H9 (cell line): ENCODE measurements around the gene RASSF8. TPM values are rescaled to one million over a fixed set of nuclear protein-coding genes. Genes with fewer than 3 reads are reported as not detected.

Experiments
- DNase-seq: peaks from one replicate; pipeline ENCODE4 v3.0.0-alpha.2; 2017
- H2AFZ ChIP-seq: one replicate; pipeline ENCODE4 v1.6.1; 2013; ENCODE audit warnings: mild to moderate bottlenecking, low read length, control low read depth, moderate library complexity
- H2AK5ac ChIP-seq: 2 replicates; pipeline ENCODE4 v1.6.1; 2013; ENCODE audit warnings: low read length, control low read depth, mixed read lengths; ENCODE audit not compliant: insufficient read length
- H2BK120ac ChIP-seq: one replicate; pipeline ENCODE4 v1.6.1; 2013; ENCODE audit warnings: low read depth, mild to moderate bottlenecking, low read length, control low read depth, inconsistent platforms; ENCODE audit not compliant: poor library complexity, severe bottlenecking
- H2BK12ac ChIP-seq: 2 replicates; pipeline ENCODE4 v1.6.1; 2013; ENCODE audit warnings: low read length, control low read depth, mixed read lengths, low read depth; ENCODE audit not compliant: insufficient read length
- H2BK15ac ChIP-seq: 2 replicates; pipeline ENCODE4 v1.6.1; 2013; ENCODE audit warnings: low read depth, low read length, control low read depth
- H2BK20ac ChIP-seq: one replicate; pipeline ENCODE4 v1.6.1; 2013; ENCODE audit warnings: low read depth, mild to moderate bottlenecking, low read length, control low read depth, inconsistent platforms; ENCODE audit not compliant: poor library complexity, severe bottlenecking
- H2BK5ac ChIP-seq: 2 replicates; pipeline ENCODE4 v1.6.1; 2013; ENCODE audit warnings: low read length, control low read depth, mixed read lengths; ENCODE audit not compliant: insufficient read length
- H3K14ac ChIP-seq: 2 replicates; pipeline ENCODE4 v1.6.1; 2013; ENCODE audit warnings: low read length, control low read depth; ENCODE audit not compliant: insufficient read depth
- H3K18ac ChIP-seq: 2 replicates; pipeline ENCODE4 v1.6.1; 2013; ENCODE audit warnings: low read depth, mild to moderate bottlenecking, mixed read lengths, low read length, control low read depth; ENCODE audit not compliant: insufficient read length
- H3K23ac ChIP-seq: 2 replicates; pipeline ENCODE4 v1.6.1; 2013; ENCODE audit warnings: low read length, control low read depth, mixed read lengths, low read depth; ENCODE audit not compliant: insufficient read length
- H3K23me2 ChIP-seq: 2 replicates; pipeline ENCODE4 v1.6.1; 2013; ENCODE audit warnings: low read depth, mild to moderate bottlenecking, mixed read lengths, low read length, control low read depth; ENCODE audit not compliant: insufficient read length, poor library complexity, severe bottlenecking
- H3K27ac ChIP-seq: 2 replicates; pipeline ENCODE4 v1.5.1; 2013; ENCODE audit warnings: low read length, control low read depth, mixed read lengths, low read depth; ENCODE audit not compliant: insufficient read length
- H3K27me3 ChIP-seq: 2 replicates; pipeline ENCODE4 v1.6.1; 2013; ENCODE audit warnings: low read length, control low read depth, inconsistent platforms; ENCODE audit not compliant: insufficient read depth
- H3K4ac ChIP-seq: 2 replicates; pipeline ENCODE4 v1.6.1; 2013; ENCODE audit warnings: low read depth, mild to moderate bottlenecking, control low read depth, inconsistent platforms, low read length, moderate library complexity
- H3K4me1 ChIP-seq: 2 replicates; pipeline ENCODE4 v1.6.1; 2013; ENCODE audit warnings: low read length, control low read depth, inconsistent platforms; ENCODE audit not compliant: insufficient read depth
- H3K4me2 ChIP-seq: 2 replicates; pipeline ENCODE4 v1.6.1; 2013; ENCODE audit warnings: low read length, control low read depth, mixed read lengths; ENCODE audit not compliant: insufficient read length, insufficient read depth
- H3K56ac ChIP-seq: 2 replicates; pipeline ENCODE4 v1.6.1; 2013; ENCODE audit warnings: low read depth, mild to moderate bottlenecking, mixed read lengths, low read length, control low read depth; ENCODE audit not compliant: insufficient read length
- H3K79me1 ChIP-seq: 2 replicates; pipeline ENCODE4 v1.6.1; 2013; ENCODE audit warnings: low read depth, mild to moderate bottlenecking, moderate library complexity, low read length, control low read depth, inconsistent platforms; ENCODE audit not compliant: insufficient read depth, poor library complexity, severe bottlenecking
- H3K79me2 ChIP-seq: 2 replicates; pipeline ENCODE4 v1.6.1; 2013; ENCODE audit warnings: low read length, control low read depth, inconsistent platforms; ENCODE audit not compliant: insufficient read depth
- H3K9ac ChIP-seq: 2 replicates; pipeline ENCODE4 v1.6.1; 2013; ENCODE audit warnings: low read length, control low read depth, mixed read lengths; ENCODE audit not compliant: insufficient read length; ENCODE audit errors: extremely low read depth
- H3K9me3 ChIP-seq: one replicate; pipeline ENCODE4 v1.6.1; 2013; ENCODE audit warnings: low read depth, low read length, inconsistent platforms; ENCODE audit not compliant: control insufficient read depth
- H3T11ph ChIP-seq: one replicate; pipeline ENCODE4 v1.6.1; 2013; ENCODE audit warnings: mild to moderate bottlenecking, low read length, control low read depth, inconsistent platforms
- H4K20me1 ChIP-seq: one replicate; pipeline ENCODE4 v1.6.1; 2013; ENCODE audit not compliant: control insufficient read depth, insufficient read length, insufficient read depth
- H4K5ac ChIP-seq: 2 replicates; pipeline ENCODE4 v1.6.1; 2013; ENCODE audit warnings: low read depth, mild to moderate bottlenecking, mixed read lengths, low read length, control low read depth; ENCODE audit not compliant: insufficient read length
- H4K8ac ChIP-seq: replicated peaks from 2 replicates; pipeline ENCODE4 v1.6.1; 2013; ENCODE audit warnings: low read length, control low read depth, mixed read lengths, low read depth; ENCODE audit not compliant: insufficient read length
- H4K91ac ChIP-seq: 2 replicates; pipeline ENCODE4 v1.6.1; 2013; ENCODE audit warnings: low read depth, mild to moderate bottlenecking, moderate library complexity, mixed read lengths, low read length, control low read depth; ENCODE audit not compliant: insufficient read length
- H3K27ac Mint-ChIP-seq, 3 experiments: 2 replicates in 2 of 3; 3 replicates in 1 of 3; pipeline ENCODE4 v1.8.0; 2020 to 2021; ENCODE audit warnings: mixed read lengths in 3 of 3, mild to moderate bottlenecking in 1 of 3, moderate library complexity in 1 of 3
- H3K27me3 Mint-ChIP-seq: 2 replicates; pipeline ENCODE4 v1.8.0; 2021; ENCODE audit warnings: low read depth, mild to moderate bottlenecking, moderate library complexity, mixed read lengths
- H3K36me3 Mint-ChIP-seq, 3 experiments: 2 replicates in 2 of 3; 3 replicates in 1 of 3; pipeline ENCODE4 v1.8.0; 2020 to 2021; ENCODE audit warnings: low read depth in 3 of 3, mixed read lengths in 3 of 3; ENCODE audit not compliant: insufficient read depth in 1 of 3
- H3K4me1 Mint-ChIP-seq, 2 experiments: 2 replicates each; pipeline ENCODE4 v1.8.0; 2020; ENCODE audit warnings: mixed read lengths in 2 of 2
- H3K4me3 Mint-ChIP-seq, 2 experiments: 2 replicates in 1 of 2; 3 replicates in 1 of 2; pipeline ENCODE4 v1.8.0; 2020 to 2021; ENCODE audit warnings: mild to moderate bottlenecking in 2 of 2, mixed read lengths in 2 of 2, moderate library complexity in 1 of 2
- H3K9me3 Mint-ChIP-seq, 2 experiments: 2 replicates in 1 of 2; 3 replicates in 1 of 2; pipeline ENCODE4 v1.8.0; 2020; ENCODE audit warnings: mild to moderate bottlenecking in 2 of 2, mixed read lengths in 2 of 2, moderate library complexity in 1 of 2
- WGBS: extraction: QIAGEN DNeasy Blood & Tissue Kit; methylation state at CpG from one replicate; pipeline ENCODE4 v1.1.7; 2013; ENCODE audit warnings: missing lambda C conversion rate, low lambda C conversion rate, mixed read lengths; ENCODE audit not compliant: insufficient read length; ENCODE audit errors: extremely low coverage; 5-methylcytosine and 5-hydroxymethylcytosine counted together
- total RNA-seq: library from RNA; stranded (reverse); gene quantifications from 2 replicates; pipeline ENCODE4 v1.2.1, GENCODE V29; 2021
- TF ChIP-seq, protein P1 (sequence below): fragments of 200-600 bp; sonication (generic); conservative IDR thresholded peaks from 3 replicates; pipeline ENCODE4 v1.8.0; 2021; ENCODE audit warnings: antibody characterized with exemption, mild to moderate bottlenecking

RASSF8 gene
- total RNA-seq, 1 experiment from 2014 or later = 38.8 TPM

DNA sequence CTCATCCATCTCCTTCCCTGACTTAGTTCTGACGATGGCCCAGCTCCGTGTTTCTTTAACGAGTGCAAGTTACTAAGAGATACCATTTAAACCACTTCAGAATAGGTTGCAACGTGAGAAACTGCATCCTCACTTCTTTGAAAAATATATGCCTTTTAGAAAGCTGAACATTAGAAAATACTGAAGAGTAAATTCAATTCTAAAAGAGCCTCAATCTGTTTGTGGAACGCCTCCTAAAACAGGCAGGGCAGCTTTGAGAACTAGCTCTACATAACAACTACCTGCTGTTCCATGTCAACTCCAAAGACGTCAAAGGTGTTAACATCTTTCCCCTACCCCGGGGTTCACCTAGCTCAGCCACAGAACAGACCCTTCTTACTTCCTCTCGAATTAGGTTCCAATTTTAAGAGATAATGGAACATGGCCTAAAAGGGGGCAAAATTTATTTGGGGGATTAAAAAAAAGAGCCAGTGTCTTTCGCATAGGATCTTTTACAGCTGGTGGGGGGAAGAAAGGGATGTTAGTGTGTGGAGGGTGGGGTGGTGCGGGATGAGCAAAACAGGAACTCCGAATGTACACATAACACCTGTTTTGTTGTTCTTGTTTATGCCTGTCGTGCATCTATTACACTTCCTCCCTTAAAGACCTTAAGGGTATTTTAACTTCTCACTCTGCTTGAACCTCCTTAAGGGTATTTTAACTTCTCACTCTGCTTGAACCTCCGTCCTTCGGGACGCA is 163.0 kb downstream of the RASSF8 start:
- no CpG with 5 or more reads among the region's 15 CpGs for WGBS
- no peak overlapping the region for H3K27ac Mint-ChIP-seq
- no peak overlapping the region for H4K5ac ChIP-seq
- no peak overlapping the region for H3K56ac ChIP-seq
- H3K18ac ChIP-seq = no peak overlapping the region
- peaks cover 0 to 4% of the 10 kb centered on the region in 2 experiments; a peak in 1 of 5 replicates for H3K9me3 Mint-ChIP-seq
- peaks cover 36% of the 10 kb centered on the region for H3K27me3 ChIP-seq
- no peak overlapping the region for H2BK120ac ChIP-seq
- H2AFZ ChIP-seq = no peak overlapping the region
- H3K4ac ChIP-seq = no peak overlapping the region
- no peak overlapping the region for H4K8ac ChIP-seq
- H3K4me1 ChIP-seq = peaks cover 3% of the 10 kb centered on the region; the same call in 1 of the 2 replicates
- H2BK20ac ChIP-seq = no peak overlapping the region
- H3K79me2 ChIP-seq = no peaks in the 10 kb centered on the region
- H4K20me1 ChIP-seq = no peaks in the 10 kb centered on the region
- no peak overlapping the region for H3T11ph ChIP-seq
- H3K27me3 Mint-ChIP-seq = peaks cover 93% of the 10 kb centered on the region
- H3K36me3 Mint-ChIP-seq = peaks cover 0 to 4% (median 0%) of the 10 kb centered on the region in 3 experiments; a peak in 1 of 7 replicates
- no peak overlapping the region for H4K91ac ChIP-seq
- H3K4me1 Mint-ChIP-seq = peaks cover 36 to 47% of the 10 kb centered on the region in 2 experiments
- H3K14ac ChIP-seq = no peak overlapping the region
- H3K79me1 ChIP-seq = no peaks in the 10 kb centered on the region
- H2BK15ac ChIP-seq = no peak overlapping the region
- H3K23ac ChIP-seq = no peak overlapping the region
- H3K27ac ChIP-seq = no peak overlapping the region
- H3K9ac ChIP-seq = no peak overlapping the region
- no peak overlapping the region for H2BK12ac ChIP-seq
- no peak overlapping the region for H2AK5ac ChIP-seq
- no peak for DNase-seq
- peak overlapping the region; percentile 87 for H3K4me2 ChIP-seq
- H3K9me3 ChIP-seq = no peaks in the 10 kb centered on the region
- H3K4me3 Mint-ChIP-seq = peak overlapping the region; percentile 51 to 81
- TF ChIP-seq, protein P1, sequence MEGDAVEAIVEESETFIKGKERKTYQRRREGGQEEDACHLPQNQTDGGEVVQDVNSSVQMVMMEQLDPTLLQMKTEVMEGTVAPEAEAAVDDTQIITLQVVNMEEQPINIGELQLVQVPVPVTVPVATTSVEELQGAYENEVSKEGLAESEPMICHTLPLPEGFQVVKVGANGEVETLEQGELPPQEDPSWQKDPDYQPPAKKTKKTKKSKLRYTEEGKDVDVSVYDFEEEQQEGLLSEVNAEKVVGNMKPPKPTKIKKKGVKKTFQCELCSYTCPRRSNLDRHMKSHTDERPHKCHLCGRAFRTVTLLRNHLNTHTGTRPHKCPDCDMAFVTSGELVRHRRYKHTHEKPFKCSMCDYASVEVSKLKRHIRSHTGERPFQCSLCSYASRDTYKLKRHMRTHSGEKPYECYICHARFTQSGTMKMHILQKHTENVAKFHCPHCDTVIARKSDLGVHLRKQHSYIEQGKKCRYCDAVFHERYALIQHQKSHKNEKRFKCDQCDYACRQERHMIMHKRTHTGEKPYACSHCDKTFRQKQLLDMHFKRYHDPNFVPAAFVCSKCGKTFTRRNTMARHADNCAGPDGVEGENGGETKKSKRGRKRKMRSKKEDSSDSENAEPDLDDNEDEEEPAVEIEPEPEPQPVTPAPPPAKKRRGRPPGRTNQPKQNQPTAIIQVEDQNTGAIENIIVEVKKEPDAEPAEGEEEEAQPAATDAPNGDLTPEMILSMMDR = no peak
- peaks cover 30% of the 10 kb centered on the region for H3K23me2 ChIP-seq
- no peak overlapping the region for H2BK5ac ChIP-seq
